GM19463 (cell line): ENCODE measurements around the gene GTF3C1.
A peak's percentile ranks its signal among the peaks of the same experiment; 100 is the strongest.
"Not testable (repeated sequence)": the region's sequence is repeated elsewhere in the genome, so short reads cannot be mapped to it uniquely, and the experiment has no call there.

Source experiments
- ATAC-seq: cut with Tn5 transposase; IDR thresholded peaks from one replicate; pipeline ENCODE4 v1.9.1; 2021; ENCODE audit warnings: mild to moderate bottlenecking, moderate library complexity; ENCODE audit not compliant: unreplicated experiment

Gene GTF3C1, protein sequence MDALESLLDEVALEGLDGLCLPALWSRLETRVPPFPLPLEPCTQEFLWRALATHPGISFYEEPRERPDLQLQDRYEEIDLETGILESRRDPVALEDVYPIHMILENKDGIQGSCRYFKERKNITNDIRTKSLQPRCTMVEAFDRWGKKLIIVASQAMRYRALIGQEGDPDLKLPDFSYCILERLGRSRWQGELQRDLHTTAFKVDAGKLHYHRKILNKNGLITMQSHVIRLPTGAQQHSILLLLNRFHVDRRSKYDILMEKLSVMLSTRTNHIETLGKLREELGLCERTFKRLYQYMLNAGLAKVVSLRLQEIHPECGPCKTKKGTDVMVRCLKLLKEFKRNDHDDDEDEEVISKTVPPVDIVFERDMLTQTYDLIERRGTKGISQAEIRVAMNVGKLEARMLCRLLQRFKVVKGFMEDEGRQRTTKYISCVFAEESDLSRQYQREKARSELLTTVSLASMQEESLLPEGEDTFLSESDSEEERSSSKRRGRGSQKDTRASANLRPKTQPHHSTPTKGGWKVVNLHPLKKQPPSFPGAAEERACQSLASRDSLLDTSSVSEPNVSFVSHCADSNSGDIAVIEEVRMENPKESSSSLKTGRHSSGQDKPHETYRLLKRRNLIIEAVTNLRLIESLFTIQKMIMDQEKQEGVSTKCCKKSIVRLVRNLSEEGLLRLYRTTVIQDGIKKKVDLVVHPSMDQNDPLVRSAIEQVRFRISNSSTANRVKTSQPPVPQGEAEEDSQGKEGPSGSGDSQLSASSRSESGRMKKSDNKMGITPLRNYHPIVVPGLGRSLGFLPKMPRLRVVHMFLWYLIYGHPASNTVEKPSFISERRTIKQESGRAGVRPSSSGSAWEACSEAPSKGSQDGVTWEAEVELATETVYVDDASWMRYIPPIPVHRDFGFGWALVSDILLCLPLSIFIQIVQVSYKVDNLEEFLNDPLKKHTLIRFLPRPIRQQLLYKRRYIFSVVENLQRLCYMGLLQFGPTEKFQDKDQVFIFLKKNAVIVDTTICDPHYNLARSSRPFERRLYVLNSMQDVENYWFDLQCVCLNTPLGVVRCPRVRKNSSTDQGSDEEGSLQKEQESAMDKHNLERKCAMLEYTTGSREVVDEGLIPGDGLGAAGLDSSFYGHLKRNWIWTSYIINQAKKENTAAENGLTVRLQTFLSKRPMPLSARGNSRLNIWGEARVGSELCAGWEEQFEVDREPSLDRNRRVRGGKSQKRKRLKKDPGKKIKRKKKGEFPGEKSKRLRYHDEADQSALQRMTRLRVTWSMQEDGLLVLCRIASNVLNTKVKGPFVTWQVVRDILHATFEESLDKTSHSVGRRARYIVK (N-terminal part only)

DNA sequence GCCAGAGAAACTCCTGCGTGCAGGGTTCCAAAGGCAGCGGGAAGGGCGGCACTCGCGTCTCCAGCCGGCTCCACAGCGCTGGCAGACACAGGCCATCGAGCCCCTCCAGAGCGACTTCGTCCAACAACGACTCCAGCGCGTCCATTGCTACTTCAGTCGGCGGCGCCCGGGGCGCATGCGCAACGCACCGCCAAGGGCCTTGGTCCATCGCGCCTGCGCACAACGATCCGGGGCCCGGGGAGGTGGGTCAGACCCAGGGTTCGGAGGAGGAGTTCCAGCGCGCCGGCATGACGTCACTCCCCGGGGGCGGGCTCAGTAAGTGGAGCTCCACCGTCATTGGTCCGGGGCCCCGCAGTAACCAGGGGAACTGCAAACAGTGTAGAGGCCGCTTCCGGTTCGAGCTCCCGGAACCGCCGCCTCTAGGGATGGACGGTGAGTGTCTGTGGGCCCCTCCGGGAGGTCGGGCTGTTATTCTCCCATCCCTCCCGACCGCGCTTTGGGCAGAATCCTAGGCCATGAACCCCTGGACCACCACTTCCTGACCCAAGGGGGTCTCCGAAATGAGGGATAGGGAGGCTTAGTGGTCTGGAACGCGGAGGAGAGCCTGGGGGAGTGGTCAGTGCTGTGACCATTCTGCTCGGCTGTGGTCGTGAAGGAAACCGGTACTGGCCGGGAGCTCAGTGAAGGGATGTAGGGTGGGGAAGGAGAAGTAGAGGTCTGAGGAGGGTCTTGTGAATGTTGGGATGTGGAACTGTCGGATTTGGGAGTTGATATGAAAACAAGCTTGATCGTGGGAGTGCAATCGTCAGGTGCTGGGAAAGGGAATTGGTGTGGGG is at the start of gene GTF3C1, which contains the start of gene KATNIP:
Gene GTF3C1 (minus strand): TSS at position 168 of the 836 bp plus-strand sequence. CDS start 23 bp downstream, at position 145.
Gene KATNIP (plus strand): TSS at position 399 of the 836 bp plus-strand sequence. CDS start 27 bp downstream, at position 426.
- ATAC-seq = peak; percentile 96

DNA sequence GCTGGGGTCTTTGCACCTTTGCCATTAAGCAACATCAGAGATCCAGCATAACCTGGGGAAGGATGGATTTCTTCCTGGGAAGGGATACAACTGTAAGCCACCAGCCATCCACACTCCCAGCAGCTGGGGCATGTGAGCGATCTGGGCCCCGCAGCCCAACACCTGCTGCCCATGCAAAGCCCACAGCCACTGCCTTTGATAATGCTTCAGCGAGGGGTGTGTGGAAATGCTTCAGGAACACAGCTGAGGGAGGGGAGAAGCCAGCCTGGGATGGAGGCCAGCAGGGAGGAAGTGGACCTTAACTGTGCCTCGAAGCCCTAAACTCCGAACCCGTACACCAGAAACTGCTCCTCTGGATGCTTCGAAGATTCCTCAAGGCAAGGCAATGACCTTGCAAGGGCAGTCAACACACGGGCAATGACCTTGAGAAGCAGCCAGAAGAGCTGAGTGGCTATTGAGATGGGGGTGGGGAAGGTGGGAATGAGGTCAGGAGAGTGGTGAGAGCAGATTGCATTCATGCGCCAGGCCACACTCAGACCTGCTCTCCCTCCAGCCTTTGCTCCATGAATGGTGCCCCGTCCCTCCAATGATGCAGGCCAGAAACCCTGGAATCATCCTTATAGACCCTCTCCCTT is 49.3 kb upstream of the GTF3C1 start:
- ATAC-seq = no peak

DNA sequence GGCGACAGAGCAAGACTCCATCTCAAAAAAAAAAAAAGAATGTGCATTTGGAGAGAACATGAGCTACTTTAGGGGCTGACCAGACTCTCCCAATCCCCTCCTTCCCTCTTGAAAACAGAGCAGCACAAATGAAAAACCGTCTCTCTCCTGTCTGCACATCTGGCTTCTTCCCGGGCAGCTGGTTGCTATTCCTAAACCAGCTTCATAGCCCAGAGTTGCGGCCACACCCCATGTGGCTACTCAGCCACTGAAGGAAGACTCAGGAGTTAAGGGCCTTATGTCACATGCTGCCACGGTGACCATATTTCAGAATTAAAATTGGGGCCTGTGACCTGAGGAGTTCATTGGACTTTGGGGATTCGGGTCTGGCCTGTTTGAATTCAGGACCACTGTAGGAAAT is 48.5 kb upstream of the GTF3C1 start:
- no peak for ATAC-seq

DNA sequence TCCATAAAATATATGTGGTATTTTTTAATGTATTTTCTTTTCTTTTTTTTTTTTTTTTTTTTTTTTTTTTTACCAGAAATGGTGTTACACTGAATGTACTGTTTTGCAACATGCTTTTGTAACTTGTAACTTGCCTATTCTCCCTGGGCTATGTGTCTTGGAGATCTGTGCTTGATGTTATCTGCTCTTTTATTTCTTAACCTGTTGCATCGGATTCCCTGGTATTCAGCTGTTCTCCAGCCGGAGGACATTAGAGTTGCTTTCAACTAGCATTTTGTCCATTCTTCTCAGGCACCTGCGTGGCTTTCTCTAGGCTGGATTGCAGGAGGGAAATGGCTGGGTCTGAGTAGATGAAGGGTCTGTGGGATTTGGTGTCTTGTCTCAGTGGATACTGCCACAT is 47.6 kb upstream of the GTF3C1 start:
- ATAC-seq = no peak

DNA sequence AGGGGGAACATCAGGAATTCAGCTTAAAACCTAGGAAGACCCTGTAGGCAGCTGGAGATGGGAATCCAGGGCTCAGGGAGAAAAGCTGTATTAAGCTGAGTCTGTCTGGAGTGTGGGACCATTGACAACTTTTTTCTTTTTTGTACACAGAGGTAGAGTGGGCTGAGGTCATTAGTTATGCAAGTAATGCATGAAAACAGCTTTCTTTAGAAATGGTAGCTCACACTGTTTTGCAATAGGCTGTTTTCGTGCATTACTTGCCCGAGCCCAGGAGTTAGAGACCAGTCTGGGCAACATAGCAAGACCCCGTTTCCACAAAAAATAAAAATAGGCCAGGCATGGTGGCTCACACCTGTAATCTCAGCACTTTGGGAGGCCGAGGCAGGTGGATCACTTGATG is 46.7 kb upstream of the GTF3C1 start:
- ATAC-seq = no peak

DNA sequence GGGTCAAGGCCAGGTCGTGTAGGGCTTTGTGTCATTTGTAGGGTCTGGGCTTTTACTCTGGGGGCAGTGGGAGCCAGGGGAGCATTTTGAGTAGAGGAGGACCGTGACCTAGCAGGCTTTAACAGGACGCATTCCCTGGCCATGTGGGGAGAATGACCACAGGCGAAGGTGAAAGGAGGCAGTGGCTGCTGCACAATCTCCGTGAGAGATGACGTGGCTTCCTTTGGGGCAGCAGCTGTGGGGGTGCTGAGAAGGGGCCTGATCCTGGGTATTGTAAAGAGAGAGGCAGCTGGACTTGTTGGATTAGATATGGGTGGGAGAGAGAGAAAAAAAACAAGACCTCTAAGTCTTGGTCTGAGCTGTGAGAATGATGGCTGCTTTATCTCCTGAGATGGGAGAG is 46.3 kb upstream of the GTF3C1 start:
- ATAC-seq = no peak

DNA sequence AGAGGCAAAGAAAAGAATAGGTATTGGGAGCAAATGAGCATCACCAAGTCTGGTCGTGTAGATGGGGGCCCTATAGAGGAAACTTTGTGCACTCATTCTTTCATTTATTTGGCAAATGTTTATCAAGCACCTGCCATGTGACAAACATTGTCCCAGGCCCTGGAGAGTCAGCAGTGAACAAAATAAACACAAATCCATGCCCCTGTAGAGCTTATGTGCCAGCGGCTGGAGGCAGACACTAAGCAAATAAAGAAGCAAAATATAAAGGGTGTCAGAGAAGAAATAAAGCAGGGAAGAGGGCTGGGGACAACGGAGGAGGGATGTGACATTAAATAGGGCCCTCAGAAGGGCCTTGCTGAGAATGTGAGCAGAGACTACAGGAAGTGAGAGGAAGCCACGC is 45.8 kb upstream of the GTF3C1 start:
- no peak for ATAC-seq

DNA sequence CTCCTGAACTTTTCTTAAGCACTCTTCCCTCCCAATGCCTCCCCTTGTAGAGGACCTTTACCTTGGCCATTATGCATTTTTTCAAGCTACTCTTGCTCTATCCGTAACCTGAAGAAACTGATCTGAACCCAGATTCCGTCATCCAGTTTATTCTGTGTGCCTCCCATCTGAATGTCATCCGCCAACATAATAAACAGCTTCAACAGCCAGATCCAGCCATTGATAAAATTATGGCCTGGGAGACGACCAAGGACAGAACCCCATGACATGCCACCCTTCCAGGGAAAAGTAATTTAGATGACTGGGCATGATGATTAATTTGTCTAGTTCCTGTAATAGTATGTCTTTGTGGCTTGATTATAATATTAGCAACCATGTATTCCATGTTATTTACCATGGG is 42.1 kb upstream of the GTF3C1 start:
- no peak for ATAC-seq

DNA sequence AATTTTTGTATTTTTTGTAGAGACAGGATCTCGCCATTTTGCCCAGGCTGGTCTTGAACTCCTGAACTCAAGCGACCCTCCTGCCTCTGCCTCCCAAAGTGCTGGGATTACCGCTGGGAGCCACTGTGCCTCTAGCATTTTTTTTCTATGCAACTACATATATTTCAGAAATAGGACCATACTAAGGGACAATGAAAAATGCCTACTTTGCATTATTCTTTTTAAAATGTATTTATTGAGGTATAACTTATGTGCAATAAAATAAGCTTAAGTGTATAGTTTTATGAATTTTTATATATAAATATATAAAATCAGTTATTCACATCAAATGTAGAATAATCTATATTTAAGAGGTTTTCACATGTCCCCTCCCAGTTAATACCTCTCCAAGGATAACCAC is 38.3 kb upstream of the GTF3C1 start:
- no peak for ATAC-seq

DNA sequence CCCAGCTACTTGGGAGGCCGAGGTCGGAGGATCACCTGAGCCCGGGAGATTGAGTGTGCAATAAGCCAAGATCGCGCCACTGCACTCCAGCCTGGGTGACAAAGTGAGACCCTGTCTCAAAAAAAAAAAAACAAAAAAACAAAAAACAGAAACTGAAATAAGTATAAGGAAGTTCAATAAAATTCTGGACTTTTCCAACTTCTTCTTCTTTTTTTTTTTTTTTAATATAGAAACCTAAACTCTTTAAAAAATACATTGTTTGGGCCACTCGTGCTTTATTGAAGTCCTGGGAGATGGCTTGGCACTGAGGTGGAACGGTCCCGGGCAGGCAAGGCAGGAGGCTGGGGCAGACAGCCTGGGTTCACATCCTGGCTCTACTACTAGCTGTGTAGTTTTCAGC is 37.0 kb upstream of the GTF3C1 start:
- ATAC-seq = no peak

DNA sequence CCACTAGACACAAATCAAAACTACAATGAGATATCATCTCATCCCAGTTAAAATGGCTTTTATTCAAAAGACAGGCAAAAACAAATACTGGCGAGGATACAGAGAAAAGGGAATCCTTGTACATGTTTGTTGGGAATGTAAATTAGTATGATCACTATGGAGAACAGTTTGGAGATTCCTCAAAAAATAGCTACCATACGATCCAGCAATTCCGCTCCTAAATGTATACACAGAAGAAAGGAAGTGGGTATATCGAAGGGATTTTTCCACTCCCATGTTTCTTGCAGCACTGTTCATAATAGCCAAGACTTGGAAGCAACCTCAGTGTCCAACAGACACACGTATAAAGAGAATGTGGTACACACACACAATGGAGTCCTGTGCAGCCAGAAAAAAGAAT is 35.5 kb upstream of the GTF3C1 start:
- no peak for ATAC-seq

DNA sequence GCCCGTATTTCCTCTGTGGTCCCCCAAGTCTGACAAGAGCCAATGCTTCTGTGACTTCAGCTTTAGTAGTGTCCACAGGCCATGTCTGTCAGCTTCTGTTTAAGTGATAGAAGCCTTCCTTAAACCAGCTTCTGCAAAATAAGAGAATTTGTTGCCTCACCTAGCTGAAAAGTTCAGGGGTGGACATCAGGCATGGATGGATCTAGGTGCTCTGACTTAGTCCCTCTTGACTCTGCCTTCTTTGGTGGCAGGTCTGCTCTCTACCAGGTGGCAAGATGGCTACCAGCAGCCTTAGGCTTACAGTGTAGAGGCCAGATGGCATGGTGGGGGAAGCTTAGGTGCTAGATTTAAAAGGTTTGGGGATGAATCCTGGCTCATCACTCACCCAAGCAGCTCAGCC is 33.9 kb upstream of the GTF3C1 start:
- no peak for ATAC-seq

DNA sequence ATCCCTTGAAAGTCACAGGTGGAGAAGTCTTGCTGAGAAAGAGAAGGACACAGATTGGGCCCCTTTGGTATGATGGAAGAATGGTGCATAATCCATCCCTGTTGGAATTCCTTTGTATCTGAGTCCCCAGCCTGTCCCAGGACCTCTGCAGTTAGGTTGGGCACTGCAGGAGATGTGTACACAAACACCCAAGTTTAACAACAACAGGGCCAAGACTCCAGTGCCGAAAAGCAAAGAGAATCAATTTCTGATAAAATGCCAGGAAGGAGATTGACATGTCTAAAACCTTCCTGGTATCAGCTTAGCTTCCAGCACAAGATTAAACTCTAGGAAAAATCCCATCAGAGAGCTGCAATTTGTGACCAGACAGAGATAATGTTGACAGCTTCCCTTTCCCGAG is 33.2 kb upstream of the GTF3C1 start:
- ATAC-seq = no peak

DNA sequence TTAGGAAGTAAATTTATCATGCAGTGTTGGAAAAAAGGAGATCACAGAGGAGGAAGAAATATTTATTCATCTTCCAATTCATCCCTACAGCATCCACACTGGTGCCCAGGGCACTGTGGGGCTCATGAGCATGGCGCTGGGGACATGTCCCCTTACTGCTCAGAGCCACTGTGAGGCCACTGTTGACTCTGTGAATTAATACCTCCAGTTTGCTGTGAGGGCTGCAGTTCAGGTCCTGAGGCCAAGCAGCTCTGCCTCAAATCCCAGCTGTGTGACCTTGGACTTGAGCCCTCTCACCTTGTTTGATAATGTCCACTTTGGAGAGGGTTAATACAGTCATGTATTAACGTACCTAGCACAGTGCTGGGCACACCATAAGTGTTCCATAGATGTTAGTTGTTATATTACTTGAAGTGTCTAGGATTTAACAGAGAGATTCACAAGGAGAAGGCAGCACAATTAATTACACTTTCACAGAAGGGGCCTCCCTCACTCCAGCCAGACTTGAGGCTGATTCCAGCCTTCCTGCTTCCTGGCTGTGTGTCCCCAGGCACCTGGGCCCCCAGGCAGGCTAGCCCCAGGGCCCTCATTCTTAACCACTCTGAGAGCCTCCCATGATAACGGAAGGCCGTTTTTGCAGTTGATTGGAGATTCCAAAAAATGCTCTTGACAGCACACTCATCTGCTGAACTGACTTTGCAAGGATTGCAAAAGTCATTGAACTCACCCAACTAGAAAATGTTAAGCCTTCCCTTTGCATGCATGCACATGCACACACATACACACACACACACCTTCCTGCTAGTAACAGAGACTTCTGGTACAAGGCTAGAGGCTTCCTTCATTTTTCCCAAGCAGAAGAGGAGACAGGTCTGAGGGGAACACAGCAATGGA is 29.6 kb upstream of the GTF3C1 start:
- ATAC-seq = no peak

DNA sequence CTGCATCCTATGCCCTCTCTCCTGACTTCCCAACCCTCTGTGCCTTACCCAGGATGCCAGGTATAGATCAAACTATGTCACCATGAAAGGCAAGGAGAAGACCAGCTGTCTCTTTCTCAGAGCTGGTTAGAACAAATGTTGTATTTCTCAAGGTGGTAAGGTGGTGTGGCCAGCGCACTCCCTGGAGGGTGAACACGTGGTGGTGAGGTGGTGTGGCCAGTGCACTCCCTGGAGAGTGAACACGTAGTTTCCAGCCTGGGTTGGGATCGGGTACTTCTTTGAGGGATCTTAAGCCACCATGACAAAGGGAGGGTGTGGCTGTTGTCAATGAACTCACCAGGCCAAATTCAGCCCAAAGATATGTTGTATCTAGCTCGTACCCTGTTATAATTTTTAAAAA is 27.0 kb upstream of the GTF3C1 start:
- no peak for ATAC-seq

DNA sequence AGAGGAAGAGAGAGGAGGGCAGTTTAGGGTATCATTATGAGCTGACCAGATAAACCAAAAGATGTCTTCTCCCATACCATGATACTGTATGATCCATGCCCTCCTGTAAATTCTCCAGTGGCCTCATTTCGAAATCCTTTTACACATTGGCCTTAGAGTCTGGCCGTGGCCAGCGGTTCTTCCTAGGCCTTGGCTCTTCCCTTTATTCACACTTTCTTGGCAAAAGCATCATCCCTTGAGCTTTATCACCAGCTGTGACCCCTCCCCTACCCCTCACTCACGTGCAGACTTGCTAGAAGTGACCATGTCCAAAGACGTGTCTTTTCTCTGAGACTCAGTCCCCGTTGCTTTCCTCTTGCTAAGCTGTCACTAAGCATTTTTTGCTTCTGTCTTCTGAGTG is 23.0 kb upstream of the GTF3C1 start:
- no peak for ATAC-seq

DNA sequence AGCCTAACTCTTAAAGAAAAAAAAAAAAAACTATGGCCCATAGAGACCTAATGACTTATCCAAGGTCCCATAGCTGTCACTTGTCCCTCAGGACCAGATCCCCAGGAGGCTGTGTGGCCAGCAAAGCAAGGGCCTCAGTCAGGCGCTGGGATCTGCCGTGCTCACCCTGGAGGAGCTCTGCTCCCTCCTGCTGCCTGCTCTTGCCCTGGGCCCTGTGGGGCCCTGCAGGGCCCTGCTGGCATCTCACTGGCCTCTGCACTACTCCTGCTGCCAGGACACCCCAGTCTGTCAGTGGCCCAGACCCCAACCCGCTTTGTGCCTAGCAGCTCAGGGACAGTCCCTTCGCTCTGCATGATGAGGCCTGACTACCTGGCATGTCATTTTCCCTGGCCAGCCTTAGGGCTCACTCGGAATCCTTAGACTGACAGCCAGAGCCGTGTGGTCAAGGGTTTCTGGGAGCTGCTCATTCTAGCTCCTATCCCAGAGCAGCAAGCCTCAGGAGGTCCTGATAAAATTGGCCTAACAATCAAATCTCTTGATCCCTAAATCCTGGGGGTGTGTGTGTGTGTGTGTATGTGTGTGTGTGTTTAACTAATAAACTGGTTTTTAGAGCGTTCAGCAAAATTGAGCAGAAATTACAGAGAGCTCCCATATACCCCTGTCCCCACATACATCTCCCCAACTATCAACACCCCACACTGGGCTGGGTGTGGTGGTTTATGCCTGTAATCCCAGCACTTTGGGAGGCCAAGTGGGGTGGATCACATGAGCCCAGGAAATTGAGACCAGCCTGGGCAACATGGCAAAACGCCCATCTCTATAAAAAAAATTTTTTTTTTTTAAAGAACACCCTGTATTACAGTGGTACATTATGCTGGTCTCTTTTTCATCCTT is 22.0 kb upstream of the GTF3C1 start:
- ATAC-seq = no peak

DNA sequence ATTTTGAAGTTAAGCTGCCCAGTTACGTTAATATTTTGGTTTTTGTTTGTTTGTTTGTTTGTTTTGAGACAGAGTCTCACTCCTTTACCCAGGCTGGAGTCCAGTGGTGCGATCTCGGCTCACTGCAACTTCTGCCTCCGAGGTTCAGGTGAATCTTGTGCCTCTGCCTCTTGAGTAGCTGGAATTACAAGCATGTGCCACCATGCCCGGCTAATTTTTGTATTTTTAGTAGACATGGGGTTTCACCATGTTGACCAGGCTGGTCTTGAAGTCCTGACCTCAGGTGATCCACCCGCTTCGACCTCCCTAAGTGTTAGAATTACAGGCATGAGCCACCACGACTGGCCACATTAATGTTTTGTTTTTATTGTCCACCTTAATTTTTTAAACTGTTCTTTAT is 21.3 kb upstream of the GTF3C1 start:
- not testable (repeated sequence) for ATAC-seq
